Effector memory CD4-positive, alpha-beta T cell (primary cell): ENCODE results near the gene GSTA5.

ENCODE experiments used
- DNase-seq, 3 donors: peaks; one replicate each; pipeline ENCODE4 v3.0.0-alpha.2; 2020
- H3K27ac ChIP-seq: 2 replicates; pipeline ENCODE4 v1.7.0; 2013; ENCODE audit warnings: mild to moderate bottlenecking, low read length, moderate library complexity; ENCODE audit not compliant: insufficient read depth, poor library complexity, severe bottlenecking
- H3K27me3 ChIP-seq: replicated peaks from 2 replicates; pipeline ENCODE4 v1.7.0; 2013; ENCODE audit warnings: mild to moderate bottlenecking, low read length; ENCODE audit not compliant: insufficient read depth, control insufficient read depth, poor library complexity, severe bottlenecking
- H3K36me3 ChIP-seq: 2 replicates; pipeline ENCODE4 v1.7.0; 2013; ENCODE audit warnings: mild to moderate bottlenecking, low read length, moderate library complexity; ENCODE audit not compliant: control insufficient read depth, insufficient read depth
- H3K4me1 ChIP-seq: 2 replicates; pipeline ENCODE4 v1.7.0; 2013; ENCODE audit warnings: low read length, mild to moderate bottlenecking; ENCODE audit not compliant: control insufficient read depth, insufficient read depth, poor library complexity, severe bottlenecking
- H3K4me3 ChIP-seq: 2 replicates; pipeline ENCODE4 v1.7.0; 2013; ENCODE audit warnings: low read length, low read depth, mild to moderate bottlenecking; ENCODE audit not compliant: insufficient read depth, poor library complexity, severe bottlenecking
- H3K9me3 ChIP-seq: 2 replicates; pipeline ENCODE4 v1.7.0; 2013; ENCODE audit warnings: mild to moderate bottlenecking, low read length, moderate library complexity; ENCODE audit not compliant: control insufficient read depth
- total RNA-seq, 3 donors: gene quantifications; one replicate each; lab custom pipeline; 2026; lab: John Stamatoyannopoulos, UW

GSTA5 gene
- 0 reads per million in 3 donors for total RNA-seq

DNA sequence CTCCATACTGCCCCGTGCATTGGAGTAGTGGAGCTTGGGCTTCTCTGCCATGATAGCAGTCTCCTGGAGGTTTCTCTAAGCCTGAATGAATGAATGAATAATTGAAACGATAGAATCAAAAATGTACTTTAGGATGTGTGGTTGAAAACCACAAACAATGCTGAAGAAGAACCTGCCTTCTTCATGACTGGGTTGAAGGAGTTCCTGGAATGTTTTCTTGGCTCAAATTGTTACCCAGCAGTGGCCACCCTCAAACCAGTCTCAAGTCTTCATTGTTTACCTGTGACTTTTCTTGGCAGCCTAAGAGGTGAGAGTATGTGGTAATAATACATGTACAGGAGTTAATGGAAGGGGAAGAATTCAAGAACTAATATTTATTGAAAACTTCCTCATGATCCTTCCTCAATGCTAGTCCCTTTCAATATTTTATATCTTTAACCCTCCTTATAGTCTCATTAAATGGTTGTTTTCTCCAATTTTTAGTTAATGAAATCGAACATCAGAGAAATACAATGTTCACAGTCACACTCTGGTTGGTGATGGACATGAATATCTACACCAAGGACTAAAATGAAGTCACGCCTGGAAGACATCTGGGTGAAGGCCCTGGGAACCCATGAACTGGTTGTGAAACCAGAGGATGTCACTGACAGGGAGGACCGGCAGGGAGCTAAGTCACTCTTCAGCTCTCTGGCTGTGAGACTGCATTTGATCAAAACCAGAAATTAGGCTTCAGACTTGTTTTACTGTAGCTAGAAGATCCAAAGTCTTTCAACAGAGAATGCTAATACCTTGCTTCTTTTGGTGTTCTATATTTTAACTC is at the start of gene GSTA5:
Gene GSTA5 (minus strand): TSS at position 51 of the 823 bp plus-strand sequence.
- no peak for DNase-seq
- no peaks in the 10 kb centered on the region for H3K36me3 ChIP-seq
- H3K27ac ChIP-seq = no peak within 1 kb of the TSS
- H3K4me1 ChIP-seq = no peaks in the 10 kb centered on the region
- H3K4me3 ChIP-seq = no peak within 1 kb of the TSS
- no peaks in the 10 kb centered on the region for H3K9me3 ChIP-seq
- no peaks in the 10 kb centered on the region for H3K27me3 ChIP-seq

DNA sequence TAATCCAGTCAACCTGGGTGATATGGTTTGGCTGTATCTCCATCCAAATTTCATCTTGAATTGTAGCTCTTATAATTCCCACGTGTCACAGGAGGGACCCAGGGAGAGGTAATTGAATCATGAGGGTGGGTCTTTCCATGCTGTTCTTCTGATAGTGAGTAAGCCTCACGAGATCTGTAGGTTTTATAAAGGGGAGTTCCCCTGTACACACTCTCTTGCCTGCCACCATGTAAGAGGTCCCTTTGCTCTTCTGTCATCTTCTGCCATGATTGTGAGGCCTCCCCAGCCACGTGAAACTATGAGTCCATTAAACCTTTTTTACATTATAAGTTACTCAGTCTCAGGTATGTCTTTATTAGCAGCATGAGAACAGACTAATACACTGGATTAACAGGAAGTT is 49.4 kb upstream of the GSTA5 start:
- Histone ChIP-seq H3K4me3 (no peak overlapping the region), H3K9me3 (no peaks in the 10 kb centered on the region), H3K36me3 (no peaks in the 10 kb centered on the region), H3K27ac (no peak overlapping the region), H3K4me1 (no peaks in the 10 kb centered on the region), H3K27me3 (no peaks in the 10 kb centered on the region)
- no peak for DNase-seq

DNA sequence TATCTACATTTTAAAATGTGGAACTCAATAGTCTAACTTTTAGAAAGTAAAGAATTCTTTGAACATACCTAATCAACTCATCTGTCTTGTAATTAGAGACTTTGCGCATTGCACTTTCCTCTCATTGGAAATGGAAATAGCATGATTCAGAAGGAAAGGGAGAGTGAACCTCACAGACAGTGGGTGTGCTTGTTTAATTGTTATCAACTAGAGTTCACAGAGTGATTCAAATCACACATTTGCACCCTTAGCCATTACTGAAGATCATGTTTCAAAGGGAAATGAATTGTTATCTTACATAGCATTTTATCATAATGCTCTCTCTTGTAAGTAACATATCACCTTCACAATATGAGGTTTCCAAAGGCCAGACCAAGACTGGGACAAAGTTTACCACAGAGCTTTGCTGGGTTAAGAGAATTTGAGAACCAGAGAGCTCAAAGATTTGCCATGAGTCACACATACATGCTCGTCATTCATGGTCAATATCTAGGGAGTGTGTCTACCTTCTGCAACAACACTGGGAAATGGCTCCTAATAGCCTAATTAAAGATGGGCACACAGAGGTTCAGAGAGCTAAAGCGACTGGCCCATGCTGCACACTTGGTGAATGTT is 47.4 kb upstream of the GSTA5 start:
- Histone ChIP-seq H3K4me3 (no peak overlapping the region), H3K27ac (no peak overlapping the region), H3K36me3 (no peaks in the 10 kb centered on the region), H3K9me3 (no peaks in the 10 kb centered on the region), H3K4me1 (no peaks in the 10 kb centered on the region), H3K27me3 (no peaks in the 10 kb centered on the region)
- no peak for DNase-seq

DNA sequence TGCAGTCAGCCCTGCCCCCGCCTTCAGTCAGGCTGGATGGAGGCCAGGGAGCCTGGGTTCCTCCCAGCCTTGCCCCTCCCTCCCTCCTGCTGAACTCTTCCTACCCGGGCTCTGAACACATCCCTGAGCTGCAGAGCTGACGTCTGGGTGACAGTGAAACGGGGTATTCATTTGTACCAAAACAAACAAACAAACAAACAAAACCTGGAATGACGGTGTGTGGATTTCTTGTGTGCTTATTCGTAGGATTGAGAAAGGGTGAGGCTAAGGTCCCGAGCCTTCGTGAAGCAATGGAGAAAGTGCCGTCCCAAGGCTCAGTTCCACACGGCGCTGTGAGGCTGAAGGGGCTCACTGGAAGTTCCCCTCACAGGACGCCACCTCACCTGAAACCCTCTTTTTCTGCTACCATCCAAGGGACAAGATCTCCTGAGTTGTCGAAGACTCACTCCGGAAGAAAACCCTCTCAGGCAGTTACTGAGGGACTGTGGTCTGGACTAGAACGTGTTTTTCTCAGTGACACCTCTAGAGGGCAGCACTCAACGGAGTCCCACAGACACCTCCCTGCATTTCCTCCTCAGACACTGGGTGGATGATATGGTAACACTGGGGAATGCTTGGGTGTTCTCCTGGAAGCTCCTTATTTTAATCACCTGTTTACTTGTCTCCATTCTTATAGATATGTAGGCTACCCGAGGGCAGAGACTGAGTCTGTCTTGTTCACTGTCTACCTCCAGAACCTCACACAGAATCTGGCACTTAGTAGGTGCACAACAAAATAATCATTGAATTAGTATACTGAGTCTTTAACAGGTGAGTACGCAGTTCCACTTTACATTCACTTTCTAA is 41.6 kb upstream of the GSTA5 start:
- Histone ChIP-seq H3K27ac (no peak overlapping the region), H3K9me3 (no peaks in the 10 kb centered on the region), H3K4me3 (peak overlapping the region; percentile 59), H3K4me1 (no peaks in the 10 kb centered on the region), H3K36me3 (no peaks in the 10 kb centered on the region), H3K27me3 (no peaks in the 10 kb centered on the region)
- DNase-seq = peak; percentile 20 to 47 (median 37)

DNA sequence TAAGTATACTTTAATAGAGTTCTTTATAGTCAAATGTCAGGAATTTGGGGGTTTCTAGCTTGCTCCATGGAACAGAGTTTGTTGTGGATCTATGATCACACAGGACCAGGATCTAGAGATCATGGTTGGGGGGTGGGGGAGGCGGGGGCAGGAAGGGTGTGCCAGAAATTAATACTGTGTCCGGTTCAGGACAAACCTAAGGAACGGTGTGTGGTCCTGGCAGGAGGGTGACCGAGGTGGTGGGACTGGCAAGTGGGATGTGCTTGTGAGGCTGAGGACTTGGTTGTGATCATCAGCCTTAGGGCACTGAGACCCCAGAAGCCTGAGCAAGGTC is 41.0 kb upstream of the GSTA5 start:
- H3K4me1 ChIP-seq = no peaks in the 10 kb centered on the region
- no peaks in the 10 kb centered on the region for H3K27me3 ChIP-seq
- DNase-seq = no peak
- H3K9me3 ChIP-seq = no peaks in the 10 kb centered on the region
- H3K27ac ChIP-seq = no peak overlapping the region
- H3K4me3 ChIP-seq = peak overlapping the region; percentile 59
- no peaks in the 10 kb centered on the region for H3K36me3 ChIP-seq

DNA sequence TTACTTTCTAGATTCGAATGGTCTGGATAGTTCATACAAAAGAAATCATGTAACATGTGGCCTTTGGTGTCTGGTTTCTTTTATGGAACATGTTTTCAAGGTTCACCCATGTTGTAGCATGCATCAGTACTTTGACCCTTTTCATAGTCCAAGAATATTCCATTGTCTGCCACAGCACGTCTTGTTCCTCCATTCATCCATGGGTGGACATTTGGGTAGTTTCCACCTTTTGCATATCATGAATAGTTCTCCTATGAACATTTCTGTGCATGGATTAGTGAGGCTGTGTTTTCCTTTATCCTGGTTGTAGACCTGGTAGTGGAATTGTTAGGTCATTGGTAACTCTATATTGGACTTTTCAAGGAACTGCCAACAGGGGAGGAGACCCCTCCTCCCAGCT is 37.2 kb upstream of the GSTA5 start:
- Histone ChIP-seq H3K4me3 (no peak overlapping the region), H3K27ac (no peak overlapping the region), H3K27me3 (no peaks in the 10 kb centered on the region), H3K9me3 (no peaks in the 10 kb centered on the region), H3K36me3 (no peaks in the 10 kb centered on the region), H3K4me1 (no peaks in the 10 kb centered on the region)
- DNase-seq = no peak

DNA sequence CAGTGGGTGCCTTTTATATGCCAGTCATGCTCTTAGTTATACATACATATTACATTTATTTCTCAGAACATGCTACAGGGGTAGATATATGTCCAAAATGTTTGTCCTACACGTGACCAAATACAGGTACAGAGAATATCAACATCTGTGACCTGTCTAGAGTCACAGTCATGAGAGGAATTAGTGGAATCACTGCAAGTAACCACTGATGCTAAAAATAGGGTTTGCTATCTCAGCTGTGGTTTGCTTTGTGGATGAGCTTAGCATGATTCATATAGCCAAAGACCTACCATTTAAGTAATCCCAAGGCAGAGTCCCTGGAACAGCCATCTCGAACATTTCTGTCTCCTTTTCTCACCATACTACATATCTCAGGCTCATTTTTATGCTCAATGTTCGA is 36.6 kb upstream of the GSTA5 start:
- Histone ChIP-seq H3K36me3 (no peaks in the 10 kb centered on the region), H3K9me3 (no peaks in the 10 kb centered on the region), H3K4me1 (no peaks in the 10 kb centered on the region), H3K27me3 (no peaks in the 10 kb centered on the region), H3K4me3 (no peak overlapping the region), H3K27ac (no peak overlapping the region)
- no peak for DNase-seq

DNA sequence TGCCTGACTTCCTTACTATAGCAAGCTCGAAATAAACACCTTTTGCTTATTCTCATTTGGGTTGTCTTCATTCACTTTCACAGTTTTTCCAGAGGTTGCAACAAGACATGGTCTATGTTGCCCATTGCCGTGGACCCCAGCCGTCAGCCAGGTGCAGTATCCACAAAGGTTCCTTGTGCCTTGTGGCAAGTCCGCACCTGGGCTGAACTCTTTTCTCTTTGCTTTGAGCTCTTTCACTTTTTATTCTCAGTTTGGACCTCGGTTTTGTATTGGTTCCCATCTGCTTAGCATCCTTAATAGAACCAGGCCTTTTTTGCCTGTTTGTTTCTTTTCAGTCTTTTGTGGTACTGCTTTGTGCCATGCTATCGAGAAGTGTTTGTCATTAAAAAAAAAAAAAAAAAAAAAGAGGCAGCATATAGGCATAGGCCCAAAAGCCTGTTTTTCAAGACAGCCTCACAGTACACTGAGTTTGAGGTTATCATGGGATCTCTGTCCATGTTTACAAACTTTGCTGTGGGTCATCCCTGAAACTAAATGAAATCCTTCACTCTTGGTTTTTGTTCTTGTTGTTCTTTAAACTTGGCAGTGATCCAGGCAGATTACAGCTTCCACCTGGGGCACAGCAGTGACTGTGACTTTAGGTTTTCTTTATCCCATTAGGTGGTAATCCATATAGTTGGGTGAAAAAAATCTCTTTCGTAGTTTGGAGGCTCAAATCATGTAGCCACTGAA is 35.6 kb upstream of the GSTA5 start:
- no peak overlapping the region for H3K27ac ChIP-seq
- DNase-seq = no peak
- H3K4me3 ChIP-seq = no peak overlapping the region
- H3K36me3 ChIP-seq = no peaks in the 10 kb centered on the region
- no peaks in the 10 kb centered on the region for H3K9me3 ChIP-seq
- no peaks in the 10 kb centered on the region for H3K4me1 ChIP-seq
- no peaks in the 10 kb centered on the region for H3K27me3 ChIP-seq

DNA sequence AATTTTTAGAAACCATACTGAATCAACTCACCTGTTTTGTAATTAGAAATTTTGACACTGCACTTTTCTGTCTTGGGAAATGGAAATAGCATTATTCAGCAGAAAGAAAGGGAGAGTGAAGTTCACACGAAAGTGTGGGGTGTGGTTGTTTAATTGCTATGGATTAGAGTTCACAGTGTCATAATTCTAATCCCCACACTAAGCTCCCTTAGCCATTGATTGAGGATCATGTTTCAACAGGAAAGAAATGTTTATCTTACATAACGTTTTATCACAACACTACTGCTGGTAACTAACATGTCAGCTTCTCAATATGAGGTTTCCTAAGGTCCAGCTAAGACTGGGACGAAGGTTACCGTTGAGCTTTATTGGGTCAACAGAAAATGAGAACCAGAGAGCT is 31.4 kb upstream of the GSTA5 start:
- no peak for DNase-seq
- Histone ChIP-seq H3K4me1 (no peaks in the 10 kb centered on the region), H3K27me3 (no peaks in the 10 kb centered on the region), H3K36me3 (no peaks in the 10 kb centered on the region), H3K27ac (no peak overlapping the region), H3K4me3 (no peak overlapping the region), H3K9me3 (no peaks in the 10 kb centered on the region)
